22Rv1 (cell line): Measurements from ENCODE around the gene CAMK2D.

Experiments used
- CTCF ChIP-seq: fragments of 450-650 bp; IDR thresholded peaks from 2 replicates; pipeline ENCODE4 v1.5.1; 2017; ENCODE audit warnings: mild to moderate bottlenecking
- ZFX ChIP-seq: fragments of 450-650 bp; IDR thresholded peaks from 2 replicates; pipeline ENCODE4 v1.6.1; 2017; ENCODE audit warnings: antibody characterized with exemption, borderline replicate concordance

- TF ChIP-seq CTCF (no peak), ZFX (no peak)
Observed at GRCh38 chr4:113482325-113482724, 279.2 kb downstream of the CAMK2D start.
